Omental fat pad (tissue), 4 donors: Measurements from ENCODE around the gene PLG. TPM values are rescaled to one million over a fixed set of nuclear protein-coding genes. Genes with fewer than 3 reads are reported as not detected.
"Not testable (repeated sequence)": the region's sequence is repeated elsewhere in the genome, so short reads cannot be mapped to it uniquely, and the experiment has no call there.

Source experiments
- ATAC-seq: fragments of 150-250 bp; one replicate; pipeline ENCODE4 v1.9.1; 2016; ENCODE audit warnings: mild to moderate bottlenecking, moderate library complexity; ENCODE audit not compliant: low FRiP score
- DNase-seq: peaks from one replicate; pipeline ENCODE4 v3.0.0-alpha.2; 2019; ENCODE audit warnings: low spot score
- CTCF ChIP-seq, 3 donors: fragments of 450-650 bp; IDR thresholded peaks; one replicate each; pipeline ENCODE4 v1.5.1; 2016 to 2017; ENCODE audit warnings: antibody characterized with exemption in 3 of 3, mild to moderate bottlenecking in 3 of 3, moderate library complexity in 2 of 3
- total RNA-seq, 4 donors: library from RNA; depleted of rRNA; stranded (reverse); fragments of >200 nt; gene quantifications; one replicate each; pipeline ENCODE4 v1.1.0, GENCODE V29; 2016

PLG gene
- total RNA-seq, 4 donors from 2014 or later: not detected

GRCh38 chr6:160792708-160793107, 90.7 kb downstream of the PLG start:
- TF ChIP-seq CTCF (IDR thresholded peaks at IDR 0.05): no peak
- ATAC-seq: no peak
- no peak for DNase-seq

- DNase-seq (no peak), ATAC-seq (no peak)
- no peak for TF ChIP-seq CTCF (IDR thresholded peaks at IDR 0.05)
These were observed 91.6 kb downstream of the PLG start for GRCh38 chr6:160793652-160794051.

- TF ChIP-seq CTCF (IDR thresholded peaks at IDR 0.05): no peak
- ATAC-seq: no peak
- DNase-seq: no peak
These were observed 93.7 kb downstream of the PLG start for GRCh38 chr6:160795721-160796120.

GRCh38 chr6:160798625-160799024, 96.6 kb downstream of the PLG start:
- TF ChIP-seq CTCF (IDR thresholded peaks at IDR 0.05): no peak
- no peak for ATAC-seq
- DNase-seq: no peak

- DNase-seq (no peak), ATAC-seq (no peak)
- no peak for TF ChIP-seq CTCF (IDR thresholded peaks at IDR 0.05)
These were observed 97.9 kb downstream of the PLG start for GRCh38 chr6:160799801-160800506.

GRCh38 chr6:160801418-160801817, 99.4 kb downstream of the PLG start:
- no peak for TF ChIP-seq CTCF (IDR thresholded peaks at IDR 0.05)
- ATAC-seq: no peak
- DNase-seq: no peak

- ATAC-seq: not testable (repeated sequence)
These were observed 100.0 kb downstream of the PLG start for GRCh38 chr6:160802049-160802448.

More at GRCh38 chr6:160802049-160802448, 100.0 kb downstream of the PLG start:
- DNase-seq: not testable (repeated sequence)

Other genes with a start within 250 kb of the PLG start
- under 1 TPM in 2 of 4 donors, not detected in 2; 0.24 to 0.65 TPM for gene LPA, start 38.0 kb upstream of the PLG start, total RNA-seq